Left ventricle myocardium inferior (tissue), 1 donor: ENCODE measurements around the gene KRT31. TPM values are rescaled to one million over a fixed set of nuclear protein-coding genes. Genes with fewer than 3 reads are reported as not detected.
"Not testable (repeated sequence)": the region's sequence is repeated elsewhere in the genome, so short reads cannot be mapped to it uniquely, and the experiment has no call there.

Experiments
- DNase-seq: peaks from one replicate; pipeline ENCODE4 v3.0.0-alpha.2; 2020
- H3K27ac ChIP-seq: fragments of 200-600 bp; replicated peaks from 2 replicates; pipeline ENCODE4 v1.8.0; 2021
- H3K27me3 ChIP-seq: fragments of 200-600 bp; 2 replicates; pipeline ENCODE4 v1.8.0; 2021; ENCODE audit warnings: low read depth
- H3K36me3 ChIP-seq: fragments of 200-600 bp; 2 replicates; pipeline ENCODE4 v1.8.0; 2021
- H3K4me1 ChIP-seq: fragments of 200-600 bp; 2 replicates; pipeline ENCODE4 v1.8.0; 2021
- H3K4me3 ChIP-seq: fragments of 200-600 bp; 2 replicates; pipeline ENCODE4 v1.8.0; 2021; ENCODE audit warnings: mild to moderate bottlenecking, moderate library complexity
- H3K9me3 ChIP-seq: fragments of 200-600 bp; replicated peaks from 2 replicates; pipeline ENCODE4 v1.8.0; 2021
- intact Hi-C: fragments of 100-400 bp; cut with micrococcal nuclease; formaldehyde crosslinking; loops from one replicate; pipeline ENCODE4 v1.11.0; 2022
- total RNA-seq: library from RNA; stranded (reverse); fragmentation: NEBNext Ultra II Directional; extraction: Animal tissue kit (Norgen Biotek cat#: 25700); gene quantifications from one replicate; pipeline ENCODE4 v1.2.1, GENCODE V29; 2021
- TF ChIP-seq, protein P1 (sequence below): fragments of 200-600 bp; IDR thresholded peaks from 2 replicates; pipeline ENCODE4 v1.8.0; 2021; ENCODE audit warnings: antibody characterized with exemption, mild to moderate bottlenecking, borderline replicate concordance
- donor health status: DM: no; HTN: yes; CAD: no; lungs with severe emphysema.

Gene KRT31
- total RNA-seq, 1 donor from 2014 or later: not detected

DNA sequence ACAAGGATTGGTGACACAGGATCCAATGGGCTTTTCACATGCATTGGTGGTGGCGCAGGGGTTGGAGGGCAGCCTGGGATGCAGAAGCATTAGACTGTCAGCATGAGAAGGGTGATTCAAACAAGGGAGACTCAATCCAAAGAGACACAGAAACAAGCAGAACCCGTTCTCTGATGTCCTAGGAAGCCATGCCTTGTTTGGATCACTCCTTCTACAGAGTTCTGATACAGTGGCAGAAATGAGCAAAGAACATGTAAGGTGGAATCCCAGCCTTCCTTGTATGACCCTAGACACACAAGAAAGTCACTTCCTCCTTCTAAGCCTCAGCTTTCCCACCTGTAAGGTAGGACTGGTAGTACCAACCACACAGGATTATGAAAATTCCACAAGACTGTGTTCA, 33.5 kb downstream of the KRT31 start:
- intact Hi-C loops: no loop called here
- Histone ChIP-seq H3K27ac (no peak overlapping the region), H3K9me3 (peaks cover 5% of the 10 kb centered on the region), H3K36me3 (no peaks in the 10 kb centered on the region), H3K4me3 (no peak overlapping the region), H3K4me1 (no peaks in the 10 kb centered on the region), H3K27me3 (peaks cover 59% of the 10 kb centered on the region)
- TF ChIP-seq, protein P1, sequence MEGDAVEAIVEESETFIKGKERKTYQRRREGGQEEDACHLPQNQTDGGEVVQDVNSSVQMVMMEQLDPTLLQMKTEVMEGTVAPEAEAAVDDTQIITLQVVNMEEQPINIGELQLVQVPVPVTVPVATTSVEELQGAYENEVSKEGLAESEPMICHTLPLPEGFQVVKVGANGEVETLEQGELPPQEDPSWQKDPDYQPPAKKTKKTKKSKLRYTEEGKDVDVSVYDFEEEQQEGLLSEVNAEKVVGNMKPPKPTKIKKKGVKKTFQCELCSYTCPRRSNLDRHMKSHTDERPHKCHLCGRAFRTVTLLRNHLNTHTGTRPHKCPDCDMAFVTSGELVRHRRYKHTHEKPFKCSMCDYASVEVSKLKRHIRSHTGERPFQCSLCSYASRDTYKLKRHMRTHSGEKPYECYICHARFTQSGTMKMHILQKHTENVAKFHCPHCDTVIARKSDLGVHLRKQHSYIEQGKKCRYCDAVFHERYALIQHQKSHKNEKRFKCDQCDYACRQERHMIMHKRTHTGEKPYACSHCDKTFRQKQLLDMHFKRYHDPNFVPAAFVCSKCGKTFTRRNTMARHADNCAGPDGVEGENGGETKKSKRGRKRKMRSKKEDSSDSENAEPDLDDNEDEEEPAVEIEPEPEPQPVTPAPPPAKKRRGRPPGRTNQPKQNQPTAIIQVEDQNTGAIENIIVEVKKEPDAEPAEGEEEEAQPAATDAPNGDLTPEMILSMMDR: no peak
- no peak for DNase-seq

DNA sequence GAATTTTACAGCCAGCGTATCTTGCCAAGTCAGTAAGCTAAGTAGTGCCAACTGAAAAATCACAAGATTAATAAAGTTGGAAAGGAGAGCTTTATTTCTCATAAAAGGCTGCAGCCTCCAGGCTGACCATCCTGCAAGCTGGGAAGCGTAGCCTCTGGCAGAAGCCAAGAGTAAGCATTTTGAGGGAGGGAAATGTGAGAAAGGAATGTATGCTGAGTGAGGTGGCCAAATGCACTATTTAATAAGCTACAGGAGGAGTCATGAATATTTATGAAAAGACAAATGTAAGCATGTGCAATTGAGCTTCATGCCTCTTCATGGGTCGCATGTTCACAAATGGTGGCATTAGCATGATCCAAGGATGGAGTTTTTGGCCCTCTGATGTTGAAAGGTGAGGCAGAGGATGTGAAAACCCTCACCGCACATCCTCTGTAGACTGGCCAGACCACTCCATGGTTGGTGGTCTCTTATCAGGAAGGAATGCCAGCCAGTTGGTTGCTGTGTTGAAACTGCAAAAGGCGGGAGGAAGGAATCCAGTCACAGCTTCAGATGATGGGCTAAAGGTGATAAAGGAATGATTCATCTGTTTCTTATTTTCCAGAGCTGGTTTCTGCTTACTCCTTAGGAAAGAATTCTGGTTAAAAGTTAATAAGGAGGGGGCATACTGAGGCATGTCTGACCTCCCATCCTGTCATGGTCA, 37.0 kb downstream of the KRT31 start:
- Histone ChIP-seq H3K36me3 (no peaks in the 10 kb centered on the region), H3K9me3 (peaks cover 18% of the 10 kb centered on the region), H3K4me3 (no peak overlapping the region), H3K27ac (no peak overlapping the region), H3K27me3 (peaks cover 72% of the 10 kb centered on the region), H3K4me1 (no peaks in the 10 kb centered on the region)
- TF ChIP-seq, protein P1: no peak
- no peak for DNase-seq
- intact Hi-C loops: no loop called here

GRCh38 chr17:41354536-41354935, 42.9 kb downstream of the KRT31 start:
- no peaks in the 10 kb centered on the region for H3K36me3 ChIP-seq
- intact Hi-C loops: no loop called here
- TF ChIP-seq, protein P1: no peak
- H3K27me3 ChIP-seq: peaks cover 68% of the 10 kb centered on the region
- H3K4me1 ChIP-seq: no peaks in the 10 kb centered on the region
- H3K27ac ChIP-seq: no peak overlapping the region
- H3K9me3 ChIP-seq: peaks cover 13% of the 10 kb centered on the region
- H3K4me3 ChIP-seq: no peak overlapping the region
- no peak for DNase-seq

DNA sequence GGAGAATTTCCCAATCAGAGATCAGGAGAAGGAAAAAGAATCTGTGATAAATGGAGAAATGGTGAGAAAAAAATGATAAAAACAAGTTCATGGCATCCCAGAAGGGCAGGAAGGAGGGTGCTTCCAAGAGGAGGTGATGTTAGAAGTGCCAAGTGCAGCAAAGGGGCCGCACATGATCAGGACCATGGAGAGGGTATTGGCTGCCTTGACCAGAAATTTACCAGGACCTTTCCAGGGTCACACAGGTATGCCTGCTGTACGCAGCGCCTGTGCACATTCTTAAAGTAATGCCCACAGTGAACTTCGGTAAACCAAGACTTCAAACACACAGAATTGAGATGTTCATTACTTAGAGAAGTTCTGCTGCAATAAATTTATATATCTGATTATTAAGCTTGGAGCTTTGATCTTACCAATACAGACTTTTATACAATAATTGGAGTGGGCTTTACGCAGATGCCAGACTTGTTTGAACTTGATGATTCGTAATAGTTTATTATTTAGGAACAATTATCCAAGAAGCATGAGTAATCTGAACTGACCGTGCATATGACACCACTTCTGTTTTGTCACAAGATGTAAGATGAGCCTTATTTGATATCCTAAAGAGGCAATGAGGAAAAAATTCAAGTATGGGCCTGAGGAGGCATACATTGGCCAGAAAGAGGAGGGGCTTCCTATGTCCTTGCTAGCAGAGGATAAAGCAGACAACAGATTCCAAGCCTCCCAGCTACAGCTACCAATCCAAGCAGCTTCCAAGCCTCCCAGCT, 44.6 kb downstream of the KRT31 start:
- H3K27ac ChIP-seq: no peak overlapping the region
- DNase-seq: no peak
- H3K4me1 ChIP-seq: no peaks in the 10 kb centered on the region
- H3K9me3 ChIP-seq: peaks cover 13% of the 10 kb centered on the region
- TF ChIP-seq, protein P1: no peak
- H3K27me3 ChIP-seq: peaks cover 54% of the 10 kb centered on the region
- H3K4me3 ChIP-seq: no peak overlapping the region
- intact Hi-C loops: no loop called here
- H3K36me3 ChIP-seq: no peaks in the 10 kb centered on the region

GRCh38 chr17:41351177-41351576, 46.2 kb downstream of the KRT31 start:
- DNase-seq: no peak
- intact Hi-C loops: no loop called here
- TF ChIP-seq, protein P1: no peak

DNA sequence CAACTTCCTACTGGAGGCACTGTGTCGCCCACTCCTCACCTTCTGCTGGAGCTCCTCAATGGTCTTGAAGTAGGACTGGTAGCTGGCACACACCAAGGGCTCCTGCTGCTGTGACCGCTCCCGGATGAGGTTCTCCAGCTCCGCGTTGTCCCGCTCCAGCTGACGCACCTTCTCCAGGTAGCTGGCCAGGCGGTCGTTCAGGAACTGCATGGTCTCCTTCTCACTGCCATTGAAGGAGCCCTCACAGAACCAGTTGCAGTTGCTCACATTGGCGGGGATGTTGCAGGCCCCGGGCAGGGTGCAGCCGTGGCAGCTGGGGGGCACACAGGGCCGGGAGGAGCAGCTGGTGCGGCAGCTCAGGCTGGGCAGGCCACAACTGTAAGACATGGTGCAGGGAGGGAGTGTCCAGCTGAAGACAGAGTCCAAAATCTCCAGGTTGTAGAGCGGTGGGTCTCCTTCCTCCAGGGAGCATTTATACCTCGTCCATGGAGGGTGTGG, 47.0 kb downstream of the KRT31 start, which contains the start of gene KRT33A:
Gene KRT33A, minus strand, starts transcription at position 448 of the 498 bp plus-strand sequence. Its CDS starts 61 bp downstream, at position 387.
- intact Hi-C loops, H3K36me3 ChIP-seq, H3K9me3 ChIP-seq, H3K4me1 ChIP-seq, H3K27ac ChIP-seq, H3K4me3 ChIP-seq, DNase-seq: not testable (repeated sequence)
- peaks cover 38% of the 10 kb centered on the region for H3K27me3 ChIP-seq

More at GRCh38 chr17:41351177-41351576, 46.2 kb downstream of the KRT31 start:
- H3K4me3 ChIP-seq: no peak overlapping the region
- H3K4me1 ChIP-seq: no peaks in the 10 kb centered on the region
- peaks cover 41% of the 10 kb centered on the region for H3K27me3 ChIP-seq
- no peak overlapping the region for H3K27ac ChIP-seq
- peaks cover 4% of the 10 kb centered on the region for H3K9me3 ChIP-seq
- no peaks in the 10 kb centered on the region for H3K36me3 ChIP-seq
